Fibroblast of villous mesenchyme (primary cell): ENCODE data around the gene TECR. TPM values are rescaled to one million over a fixed set of nuclear protein-coding genes. Genes with fewer than 3 reads are reported as not detected.
"Not testable (repeated sequence)": the region's sequence is repeated elsewhere in the genome, so short reads cannot be mapped to it uniquely, and the experiment has no call there.

ENCODE experiments used
- DNase-seq: peaks from one replicate; pipeline ENCODE4 v3.0.0-alpha.2; 2010; ENCODE audit warnings: low read depth
- H3K4me3 ChIP-seq: 2 replicates; pipeline ENCODE4 v1.5.1; 2011; ENCODE audit warnings: low read depth, mild to moderate bottlenecking, low read length
- total RNA-seq: library from RNA; depleted of rRNA; stranded (reverse); fragments of >200 nt; gene quantifications from 2 replicates; pipeline ENCODE4 v1.2.3, GENCODE V29; 2012
- TF ChIP-seq, protein P1 (sequence below): IDR thresholded peaks from 2 replicates; pipeline ENCODE4 v1.5.1; 2012; ENCODE audit warnings: low read depth, mild to moderate bottlenecking, low read length; ENCODE audit not compliant: insufficient read depth

The TECR gene
- total RNA-seq, 1 donor = 32.0 TPM

DNA sequence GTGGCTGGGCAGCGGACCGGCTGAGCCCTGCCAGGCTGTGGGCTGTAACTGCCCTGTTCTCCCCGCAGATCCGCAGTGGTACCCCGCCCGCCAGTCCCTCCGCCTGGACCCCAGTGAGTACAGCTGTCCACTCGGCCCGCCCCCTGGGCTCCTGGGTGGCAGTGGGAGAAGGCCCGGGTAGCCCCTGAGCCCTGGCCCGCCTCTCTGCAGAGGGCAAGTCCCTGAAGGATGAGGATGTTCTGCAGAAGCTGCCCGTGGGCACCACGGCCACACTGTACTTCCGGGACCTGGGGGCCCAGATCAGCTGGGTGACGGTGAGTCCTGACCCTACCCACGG is 34.2 kb downstream of the TECR start:
- no peak overlapping the region for H3K4me3 ChIP-seq
- DNase-seq = no peak
- TF ChIP-seq, protein P1, sequence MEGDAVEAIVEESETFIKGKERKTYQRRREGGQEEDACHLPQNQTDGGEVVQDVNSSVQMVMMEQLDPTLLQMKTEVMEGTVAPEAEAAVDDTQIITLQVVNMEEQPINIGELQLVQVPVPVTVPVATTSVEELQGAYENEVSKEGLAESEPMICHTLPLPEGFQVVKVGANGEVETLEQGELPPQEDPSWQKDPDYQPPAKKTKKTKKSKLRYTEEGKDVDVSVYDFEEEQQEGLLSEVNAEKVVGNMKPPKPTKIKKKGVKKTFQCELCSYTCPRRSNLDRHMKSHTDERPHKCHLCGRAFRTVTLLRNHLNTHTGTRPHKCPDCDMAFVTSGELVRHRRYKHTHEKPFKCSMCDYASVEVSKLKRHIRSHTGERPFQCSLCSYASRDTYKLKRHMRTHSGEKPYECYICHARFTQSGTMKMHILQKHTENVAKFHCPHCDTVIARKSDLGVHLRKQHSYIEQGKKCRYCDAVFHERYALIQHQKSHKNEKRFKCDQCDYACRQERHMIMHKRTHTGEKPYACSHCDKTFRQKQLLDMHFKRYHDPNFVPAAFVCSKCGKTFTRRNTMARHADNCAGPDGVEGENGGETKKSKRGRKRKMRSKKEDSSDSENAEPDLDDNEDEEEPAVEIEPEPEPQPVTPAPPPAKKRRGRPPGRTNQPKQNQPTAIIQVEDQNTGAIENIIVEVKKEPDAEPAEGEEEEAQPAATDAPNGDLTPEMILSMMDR = no peak

DNA sequence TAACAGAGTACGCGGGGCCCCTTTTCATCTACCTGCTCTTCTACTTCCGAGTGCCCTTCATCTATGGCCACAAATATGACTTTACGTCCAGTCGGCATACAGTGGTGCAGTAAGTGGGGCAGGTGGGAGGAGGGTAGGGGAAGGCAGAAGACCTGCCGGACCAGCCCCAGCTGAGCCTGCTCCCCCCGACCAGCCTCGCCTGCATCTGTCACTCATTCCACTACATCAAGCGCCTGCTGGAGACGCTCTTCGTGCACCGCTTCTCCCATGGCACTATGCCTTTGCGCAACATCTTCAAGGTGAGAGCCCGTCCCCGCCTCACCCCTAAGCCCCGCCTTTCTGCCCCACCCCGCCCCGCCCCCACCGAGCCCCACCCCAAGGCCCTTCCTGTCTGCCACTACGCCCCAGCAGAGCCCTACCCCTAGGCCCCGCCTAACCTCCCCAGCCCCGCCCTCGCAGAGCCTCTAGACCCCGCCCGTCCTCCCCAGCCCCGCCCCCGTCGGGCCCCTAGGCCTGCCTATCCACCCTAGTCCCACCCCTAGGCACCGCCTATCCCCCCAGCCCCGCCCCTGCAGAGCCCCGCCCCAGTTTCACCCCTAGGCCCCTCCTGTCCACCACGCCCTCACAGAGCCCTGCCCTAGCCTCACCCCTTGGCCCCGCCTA is 34.7 kb downstream of the TECR start:
- no peak overlapping the region for H3K4me3 ChIP-seq
- DNase-seq = peak; percentile 25
- TF ChIP-seq, protein P1 = no peak

DNA sequence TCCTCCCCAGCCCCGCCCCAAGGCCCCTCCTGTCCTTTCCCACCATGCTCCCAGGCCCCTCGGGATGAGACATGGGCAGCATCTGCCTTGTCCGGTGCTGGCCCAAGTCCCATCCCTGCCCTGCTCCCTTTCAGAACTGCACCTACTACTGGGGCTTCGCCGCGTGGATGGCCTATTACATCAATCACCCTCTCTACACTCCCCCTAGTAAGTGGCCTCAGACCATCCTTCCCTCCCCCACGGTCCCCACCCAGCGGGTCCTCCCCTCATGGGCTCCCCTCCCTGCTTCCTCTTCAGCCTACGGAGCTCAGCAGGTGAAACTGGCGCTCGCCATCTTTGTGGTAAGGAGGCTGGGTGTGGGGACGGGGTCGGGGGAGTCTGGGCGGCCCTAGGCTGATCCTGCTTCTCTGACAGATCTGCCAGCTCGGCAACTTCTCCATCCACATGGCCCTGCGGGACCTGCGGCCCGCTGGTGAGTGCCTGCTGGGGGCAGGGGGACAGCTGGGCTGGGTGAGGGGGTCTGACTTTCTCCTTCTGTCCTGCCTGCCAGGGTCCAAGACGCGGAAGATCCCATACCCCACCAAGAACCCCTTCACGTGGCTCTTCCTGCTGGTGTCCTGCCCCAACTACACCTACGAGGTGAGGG is 35.4 kb downstream of the TECR start:
- not testable (repeated sequence) for DNase-seq, H3K4me3 ChIP-seq

DNA sequence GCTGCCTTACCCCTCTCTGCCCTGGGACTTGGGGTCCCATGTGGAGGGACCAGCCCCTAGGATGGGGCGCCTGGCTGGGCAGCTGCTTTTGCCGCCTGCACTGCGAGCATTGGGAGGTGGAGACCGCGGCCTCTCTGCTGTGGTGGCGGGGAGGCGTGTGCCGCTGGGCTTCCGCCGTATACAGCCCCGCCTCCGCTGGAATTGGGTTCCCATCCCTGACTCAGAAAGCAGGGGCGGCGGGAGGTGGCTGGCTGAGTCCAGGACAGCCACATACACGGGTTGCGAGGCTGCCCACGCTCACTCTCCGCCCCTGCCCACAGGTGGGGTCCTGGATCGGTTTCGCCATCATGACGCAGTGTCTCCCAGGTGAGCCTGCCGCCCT is 35.9 kb downstream of the TECR start:
- no peak for DNase-seq
- TF ChIP-seq, protein P1 = no peak
- no peak overlapping the region for H3K4me3 ChIP-seq

DNA sequence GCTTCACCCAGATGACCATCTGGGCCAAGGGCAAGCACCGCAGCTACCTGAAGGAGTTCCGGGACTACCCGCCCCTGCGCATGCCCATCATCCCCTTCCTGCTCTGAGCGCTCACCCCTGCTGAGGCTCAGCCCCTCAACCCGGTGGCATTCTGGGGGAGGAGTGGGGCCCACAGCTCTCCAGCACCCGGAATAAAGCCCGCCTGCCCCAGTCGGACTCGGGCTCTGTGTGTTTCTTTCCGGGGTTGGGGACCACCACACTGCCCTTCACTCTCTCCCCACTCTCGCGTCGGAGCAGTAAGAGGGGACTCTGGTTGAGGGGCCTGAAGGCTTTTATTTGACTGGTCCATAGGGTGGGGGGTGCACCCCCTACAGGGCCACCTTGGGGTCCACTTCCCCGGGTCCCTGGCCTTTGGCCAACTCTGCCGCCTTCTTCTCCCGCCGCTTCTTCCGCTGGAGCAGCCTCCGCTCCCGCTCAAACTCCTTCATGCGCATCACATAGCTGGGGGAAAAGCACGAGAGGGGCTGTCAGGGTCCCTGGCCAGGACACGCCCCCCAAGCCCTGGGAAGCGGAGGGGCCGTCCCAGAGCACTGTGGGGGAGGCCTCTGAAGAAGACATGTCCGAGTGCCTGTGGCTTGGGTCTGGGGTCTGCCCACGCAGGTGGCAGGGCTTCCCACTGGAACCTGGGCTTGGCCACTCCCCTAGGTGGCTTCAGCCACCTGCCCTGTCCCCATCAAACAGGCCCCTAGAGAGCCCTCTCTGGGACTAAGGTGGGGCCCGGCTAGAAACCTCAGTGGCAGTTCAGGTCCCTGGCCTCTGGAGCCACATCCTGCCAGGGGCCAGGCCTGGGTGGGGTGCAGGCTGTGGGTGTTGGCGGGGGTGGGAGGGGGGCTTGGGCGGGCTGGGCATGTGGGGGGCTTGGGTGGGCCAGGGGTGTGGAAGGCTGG is 36.6 kb downstream of the TECR start:
- DNase-seq = no peak
- TF ChIP-seq, protein P1 = no peak
- H3K4me3 ChIP-seq = no peak overlapping the region

DNA sequence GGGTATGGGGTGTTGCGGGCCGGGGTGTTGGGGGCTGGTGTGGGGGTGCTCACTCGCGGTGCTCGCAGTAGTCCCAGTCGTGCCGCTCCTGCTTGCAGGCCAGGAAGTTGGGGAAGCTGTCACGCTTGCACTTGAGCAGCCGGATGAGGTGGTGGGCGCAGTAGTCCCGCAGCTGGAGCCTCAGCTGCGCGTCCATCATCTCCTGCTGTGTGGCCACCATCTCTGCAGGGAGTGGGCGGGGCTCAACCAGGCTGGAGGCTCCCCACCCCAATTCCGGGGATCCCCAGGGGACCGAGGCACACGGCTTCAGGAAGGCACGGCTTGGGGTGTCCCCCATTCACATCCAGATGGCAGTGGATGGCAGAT is 37.3 kb downstream of the TECR start:
- TF ChIP-seq, protein P1 = no peak
- DNase-seq = no peak
- H3K4me3 ChIP-seq = no peak overlapping the region

DNA sequence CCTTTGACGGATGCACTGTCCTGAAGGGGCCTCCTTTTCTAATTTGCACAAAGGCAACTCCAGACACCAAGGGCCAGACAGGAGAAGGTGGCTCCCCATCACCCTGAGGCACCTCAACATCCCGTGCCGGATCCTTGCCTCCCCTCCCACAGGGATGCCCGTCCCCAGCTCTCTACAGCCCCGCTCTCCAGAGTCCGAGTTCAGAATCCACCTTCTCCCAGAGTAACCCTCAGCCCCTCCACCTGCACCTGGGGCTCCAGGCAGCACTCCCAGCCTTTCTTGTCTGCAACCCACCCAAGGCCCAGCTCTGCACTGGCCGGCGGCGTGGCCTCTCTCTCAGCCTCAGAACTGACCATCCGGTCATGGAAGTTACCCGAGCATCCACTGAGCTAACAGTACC is 37.7 kb downstream of the TECR start:
- TF ChIP-seq, protein P1 = no peak
- no peak overlapping the region for H3K4me3 ChIP-seq
- no peak for DNase-seq
